ENCODE results near the gene FMN2.
A peak's percentile ranks its signal among the peaks of the same experiment; 100 is the strongest.

FMN2 gene

DNA sequence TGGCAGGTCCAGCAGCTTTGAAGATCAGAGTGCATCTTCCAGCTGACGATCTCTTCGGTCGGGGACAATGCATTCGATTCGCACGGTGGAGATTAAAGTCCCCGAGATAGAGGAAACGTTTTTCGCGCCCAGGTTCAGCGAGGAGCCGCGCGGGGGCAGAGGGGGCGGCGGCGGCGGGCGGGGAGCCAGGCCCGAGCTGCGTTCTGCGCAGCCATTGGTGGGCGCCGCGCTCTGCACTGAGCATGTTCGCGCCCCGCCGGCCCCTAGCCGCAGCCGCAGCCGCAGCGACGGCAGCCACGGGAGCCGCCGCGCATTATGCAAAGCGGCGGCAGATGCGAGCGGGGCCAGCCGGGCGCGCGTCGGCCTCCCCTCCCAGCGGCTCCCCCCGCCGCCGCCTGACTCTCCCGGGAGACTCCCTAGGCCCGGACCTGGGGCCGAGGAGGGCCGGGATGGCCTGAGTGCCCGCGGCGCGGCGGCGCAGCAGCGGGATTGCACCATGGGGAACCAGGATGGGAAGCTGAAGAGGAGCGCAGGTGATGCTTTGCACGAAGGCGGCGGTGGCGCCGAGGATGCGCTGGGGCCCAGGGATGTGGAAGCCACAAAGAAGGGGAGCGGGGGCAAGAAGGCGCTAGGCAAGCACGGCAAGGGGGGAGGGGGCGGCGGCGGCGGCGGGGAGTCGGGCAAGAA lies at the start of gene FMN2:
Gene FMN2 (plus strand): TSS at position 270 of the 687 bp plus-strand sequence. CDS start 227 bp downstream, at position 497.
- no peak for DNase-seq
- H3K4me1 Mint-ChIP-seq (ENCODE audit: low read depth) = peaks cover 4% of the 10 kb centered on the region
- H3K9me3 Mint-ChIP-seq = no peaks in the 10 kb centered on the region
- H3K27ac Mint-ChIP-seq = no peak within 1 kb of the TSS
- H3K36me3 Mint-ChIP-seq (ENCODE audit: low read depth) = no peaks in the 10 kb centered on the region
- peaks cover 54% of the 10 kb centered on the region for H3K27me3 Mint-ChIP-seq
- H3K4me3 Mint-ChIP-seq = peak within 1 kb of the TSS; percentile 33

DNA sequence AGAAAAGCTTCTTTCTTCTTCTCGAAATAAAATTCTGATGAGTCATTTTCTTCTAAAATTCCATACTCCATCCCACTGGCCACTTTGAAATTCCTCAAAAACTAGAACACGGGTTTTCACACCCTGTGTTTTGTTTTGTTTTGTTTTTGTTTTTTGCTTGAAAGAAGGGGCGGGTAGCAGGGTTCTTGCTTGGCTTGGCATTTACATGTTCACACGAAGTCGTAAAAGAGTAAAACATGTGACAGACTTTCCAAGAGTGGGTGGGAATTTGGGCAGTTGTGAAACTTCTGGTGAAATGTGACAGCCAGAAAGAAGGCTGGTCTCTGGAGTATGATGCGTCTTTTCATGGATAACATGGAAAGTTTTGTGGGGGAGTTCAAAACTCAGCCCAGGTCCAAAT lies 47.1 kb upstream of the FMN2 start:
- H3K4me3 Mint-ChIP-seq = no peak overlapping the region
- no peaks in the 10 kb centered on the region for H3K4me1 Mint-ChIP-seq (ENCODE audit: low read depth)
- DNase-seq = no peak
- H3K27me3 Mint-ChIP-seq = no peaks in the 10 kb centered on the region
- no peaks in the 10 kb centered on the region for H3K36me3 Mint-ChIP-seq (ENCODE audit: low read depth)
- peaks cover 2% of the 10 kb centered on the region for H3K9me3 Mint-ChIP-seq
- H3K27ac Mint-ChIP-seq = no peak overlapping the region

DNA sequence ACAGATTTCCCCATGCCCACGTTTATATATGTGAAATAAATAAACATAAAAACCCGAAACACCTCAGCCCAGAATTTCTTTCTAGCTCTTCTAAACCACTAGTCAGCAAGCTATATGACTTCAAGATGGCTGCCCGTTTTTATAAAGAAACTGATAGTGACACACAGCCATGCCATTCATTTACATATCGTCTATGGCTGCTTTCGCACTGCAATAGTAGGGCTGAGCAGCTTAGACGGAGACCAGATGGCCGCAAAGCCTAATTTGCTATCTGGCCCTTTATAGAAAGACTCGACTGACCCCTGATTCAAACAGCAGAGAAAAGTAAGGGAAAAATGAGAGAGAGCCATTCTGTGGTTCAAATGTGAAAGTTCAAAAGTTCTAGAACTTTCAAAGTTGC lies 45.7 kb upstream of the FMN2 start:
- no peak for DNase-seq
- no peak overlapping the region for H3K4me3 Mint-ChIP-seq
- H3K27me3 Mint-ChIP-seq = no peaks in the 10 kb centered on the region
- no peaks in the 10 kb centered on the region for H3K4me1 Mint-ChIP-seq (ENCODE audit: low read depth)
- H3K27ac Mint-ChIP-seq = no peak overlapping the region
- no peaks in the 10 kb centered on the region for H3K36me3 Mint-ChIP-seq (ENCODE audit: low read depth)
- peaks cover 2% of the 10 kb centered on the region for H3K9me3 Mint-ChIP-seq

DNA sequence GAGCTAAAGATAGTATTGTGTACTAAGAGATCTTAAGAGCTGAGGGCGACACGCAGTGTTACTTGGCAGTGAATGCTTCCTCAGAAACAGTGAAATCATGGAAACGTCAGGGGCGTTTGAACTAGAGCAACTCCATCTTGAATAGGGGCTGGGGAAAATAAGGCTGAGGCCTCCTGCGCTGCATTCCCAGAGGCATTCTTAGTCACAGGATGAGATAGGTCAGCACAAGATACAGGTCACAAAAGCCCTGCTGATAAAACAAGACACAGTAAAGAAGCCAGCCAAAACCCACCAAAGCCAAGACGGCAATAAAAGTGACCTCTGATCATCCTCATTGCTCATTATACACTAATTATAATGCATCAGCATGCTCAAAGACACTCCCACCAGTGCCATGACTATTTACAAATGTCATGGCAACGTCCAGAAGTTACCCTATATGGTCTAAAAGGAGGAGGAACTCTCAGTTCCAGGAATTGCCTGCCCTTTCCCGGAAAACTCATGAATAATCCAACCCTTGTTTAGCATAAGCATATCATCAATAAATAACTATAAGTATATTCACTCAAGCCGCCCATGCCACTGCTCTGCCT lies 37.5 kb upstream of the FMN2 start:
- H3K9me3 Mint-ChIP-seq = no peaks in the 10 kb centered on the region
- no peaks in the 10 kb centered on the region for H3K27me3 Mint-ChIP-seq
- no peak overlapping the region for H3K27ac Mint-ChIP-seq
- no peak for DNase-seq
- no peaks in the 10 kb centered on the region for H3K36me3 Mint-ChIP-seq (ENCODE audit: low read depth)
- no peak overlapping the region for H3K4me3 Mint-ChIP-seq
- no peaks in the 10 kb centered on the region for H3K4me1 Mint-ChIP-seq (ENCODE audit: low read depth)

DNA sequence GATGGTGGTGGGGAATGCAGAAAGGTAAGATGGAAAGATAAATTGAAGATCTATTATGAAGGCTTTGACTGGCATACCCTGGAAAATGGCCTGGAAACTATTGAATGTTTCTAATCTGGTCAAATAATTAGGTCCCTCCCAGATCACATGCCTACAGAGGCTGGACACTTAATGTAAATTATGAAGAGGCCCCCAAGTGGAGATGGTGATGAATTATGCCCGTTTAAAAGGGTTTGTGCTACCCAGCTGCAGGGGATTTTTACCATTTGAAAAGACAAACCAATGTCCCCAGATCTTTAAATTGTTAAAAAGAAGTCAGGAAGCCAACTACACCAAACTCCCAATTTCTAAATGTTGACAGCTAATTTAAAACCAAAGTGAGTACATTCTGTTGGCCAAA lies 35.7 kb upstream of the FMN2 start:
- Mint-ChIP-seq H3K4me3 (no peak overlapping the region), H3K4me1 (ENCODE audit: low read depth) (no peaks in the 10 kb centered on the region), H3K9me3 (peaks cover 1% of the 10 kb centered on the region), H3K27me3 (no peaks in the 10 kb centered on the region), H3K27ac (no peak overlapping the region), H3K36me3 (ENCODE audit: low read depth) (no peaks in the 10 kb centered on the region)
- no peak for DNase-seq

DNA sequence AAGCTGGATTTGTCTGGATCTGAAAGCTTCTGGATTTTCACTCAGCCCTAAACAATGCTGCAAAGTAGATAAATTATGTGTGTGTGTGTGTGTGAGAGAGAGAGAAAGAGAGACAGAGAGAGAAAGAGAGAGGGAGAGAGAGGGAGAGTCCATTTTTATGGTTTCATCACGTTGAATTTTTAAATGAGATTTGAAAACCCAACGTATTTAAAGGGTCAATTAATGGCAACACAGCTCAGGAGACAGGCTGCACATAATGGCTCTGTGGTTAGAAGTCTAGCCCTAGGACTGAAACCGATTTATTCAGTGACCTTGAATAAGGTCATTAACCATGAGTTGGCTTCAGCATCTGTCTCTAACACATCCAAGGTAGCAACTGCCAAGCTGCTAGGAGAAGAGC lies 35.3 kb upstream of the FMN2 start:
- H3K4me1 Mint-ChIP-seq (ENCODE audit: low read depth) = no peaks in the 10 kb centered on the region
- no peaks in the 10 kb centered on the region for H3K36me3 Mint-ChIP-seq (ENCODE audit: low read depth)
- no peak overlapping the region for H3K4me3 Mint-ChIP-seq

DNA sequence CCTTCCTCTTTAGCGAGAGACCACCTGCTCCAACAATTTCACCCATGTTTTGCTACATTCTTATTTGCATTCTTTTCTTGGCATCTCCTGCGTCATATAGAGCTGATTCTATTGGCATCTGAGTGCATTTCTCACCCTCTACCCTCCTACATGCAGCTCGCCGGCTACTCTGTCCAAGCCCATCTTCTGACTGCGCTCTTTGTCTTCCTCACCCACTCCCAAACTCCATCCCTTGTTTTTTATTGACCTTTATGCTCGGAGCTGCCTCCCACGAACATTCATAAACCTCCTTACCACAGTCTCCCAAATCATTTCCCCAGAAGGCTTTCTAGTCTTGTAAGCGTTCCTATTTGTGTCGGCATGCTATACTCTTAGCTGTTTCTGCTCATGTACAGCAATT lies 33.6 kb upstream of the FMN2 start:
- H3K4me3 Mint-ChIP-seq = no peak overlapping the region
- H3K27me3 Mint-ChIP-seq = no peaks in the 10 kb centered on the region
- H3K4me1 Mint-ChIP-seq (ENCODE audit: low read depth) = no peaks in the 10 kb centered on the region
- no peaks in the 10 kb centered on the region for H3K36me3 Mint-ChIP-seq (ENCODE audit: low read depth)
- H3K27ac Mint-ChIP-seq = no peak overlapping the region
- DNase-seq = no peak
- H3K9me3 Mint-ChIP-seq = peaks cover 6% of the 10 kb centered on the region

More for the DNA sequence above, 35.3 kb upstream of the FMN2 start:
- Mint-ChIP-seq H3K27me3 (no peaks in the 10 kb centered on the region), H3K27ac (no peak overlapping the region), H3K9me3 (peaks cover 5% of the 10 kb centered on the region)
- DNase-seq = no peak

DNA sequence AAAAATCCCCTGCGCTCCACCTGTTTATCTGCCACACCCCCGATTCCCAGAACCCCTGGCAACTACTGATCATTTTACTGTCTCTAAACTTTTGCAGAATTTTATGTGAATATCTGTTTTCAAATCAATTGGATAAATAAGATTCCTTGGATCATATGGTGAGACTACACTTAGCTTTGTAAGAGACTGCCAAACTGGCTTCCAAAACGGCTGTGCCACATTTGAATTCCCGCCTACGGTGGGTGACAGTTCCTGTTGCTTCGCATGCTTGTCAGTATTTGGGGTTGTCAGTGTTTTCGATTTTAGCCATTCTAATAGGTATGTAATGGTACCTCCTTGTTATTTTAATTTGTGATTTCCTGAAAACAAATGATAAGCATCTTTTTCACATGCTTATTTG lies 22.7 kb upstream of the FMN2 start:
- H3K9me3 Mint-ChIP-seq = no peaks in the 10 kb centered on the region
- H3K36me3 Mint-ChIP-seq (ENCODE audit: low read depth) = no peaks in the 10 kb centered on the region
- DNase-seq = no peak
- H3K27me3 Mint-ChIP-seq = no peaks in the 10 kb centered on the region
- no peak overlapping the region for H3K4me3 Mint-ChIP-seq
- no peaks in the 10 kb centered on the region for H3K4me1 Mint-ChIP-seq (ENCODE audit: low read depth)
- H3K27ac Mint-ChIP-seq = no peak overlapping the region

DNA sequence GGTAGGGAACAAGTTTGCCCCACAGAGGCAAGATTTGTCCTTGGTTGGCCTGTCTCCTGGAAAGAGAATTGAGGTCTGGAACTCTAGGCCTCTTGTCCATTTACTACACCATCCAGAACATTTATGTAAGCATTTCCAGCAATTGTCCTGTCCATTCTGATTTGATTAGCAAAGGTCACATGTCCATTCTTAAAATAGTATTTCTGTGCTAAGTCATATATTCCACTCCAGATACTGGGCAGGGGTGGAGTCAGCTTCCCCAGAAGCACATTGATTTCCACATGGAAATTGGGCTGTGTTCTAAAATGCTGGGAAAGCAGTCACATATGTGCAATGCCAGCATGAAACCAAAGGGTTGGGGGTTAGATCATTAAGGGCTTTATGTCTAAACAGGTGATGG lies 21.5 kb upstream of the FMN2 start:
- Mint-ChIP-seq H3K9me3 (no peaks in the 10 kb centered on the region), H3K27me3 (no peaks in the 10 kb centered on the region), H3K4me1 (ENCODE audit: low read depth) (no peaks in the 10 kb centered on the region), H3K27ac (no peak overlapping the region), H3K4me3 (no peak overlapping the region), H3K36me3 (ENCODE audit: low read depth) (no peaks in the 10 kb centered on the region)
- no peak for DNase-seq

DNA sequence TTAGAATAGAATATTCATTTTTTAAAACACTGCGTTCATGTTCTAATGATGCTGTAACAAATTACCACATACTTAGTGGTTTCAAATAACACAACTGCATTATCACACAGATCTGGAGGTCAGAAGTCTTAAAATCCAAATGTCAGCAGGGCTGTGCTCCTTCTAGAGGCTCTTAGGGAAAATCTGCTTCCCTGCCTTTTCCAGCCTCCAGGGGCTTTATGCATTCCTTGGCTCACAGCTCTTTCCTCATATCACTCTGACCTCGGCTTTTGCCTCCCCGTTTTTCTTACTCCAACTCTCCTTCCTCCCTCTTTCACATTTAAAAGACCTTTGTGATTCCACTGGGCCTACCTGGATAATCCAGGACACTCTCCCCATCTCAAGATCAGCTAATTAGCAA lies 18.6 kb upstream of the FMN2 start:
- Mint-ChIP-seq H3K4me3 (no peak overlapping the region), H3K9me3 (no peaks in the 10 kb centered on the region), H3K4me1 (ENCODE audit: low read depth) (no peaks in the 10 kb centered on the region), H3K27me3 (no peaks in the 10 kb centered on the region), H3K27ac (no peak overlapping the region), H3K36me3 (ENCODE audit: low read depth) (no peaks in the 10 kb centered on the region)
- DNase-seq = no peak

DNA sequence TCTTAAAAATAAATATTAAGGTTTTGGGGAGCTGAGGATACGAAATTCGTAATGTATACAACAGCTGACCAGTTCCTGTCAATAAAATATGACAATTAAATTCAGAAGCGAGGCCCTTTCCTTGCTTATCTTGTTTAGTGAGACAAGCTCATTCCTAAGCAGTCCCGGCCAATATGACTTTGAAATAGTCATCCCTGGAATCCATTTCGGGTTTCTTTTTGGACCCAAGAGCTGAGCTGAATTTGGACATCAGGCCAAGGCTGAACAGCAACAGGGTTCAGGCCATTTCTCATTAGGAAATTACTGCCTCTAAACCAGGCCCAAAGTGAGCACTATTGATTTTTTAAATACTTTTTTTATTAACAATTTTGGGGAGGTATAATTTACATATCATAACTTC lies 17.3 kb upstream of the FMN2 start:
- no peak overlapping the region for H3K4me3 Mint-ChIP-seq

DNA sequence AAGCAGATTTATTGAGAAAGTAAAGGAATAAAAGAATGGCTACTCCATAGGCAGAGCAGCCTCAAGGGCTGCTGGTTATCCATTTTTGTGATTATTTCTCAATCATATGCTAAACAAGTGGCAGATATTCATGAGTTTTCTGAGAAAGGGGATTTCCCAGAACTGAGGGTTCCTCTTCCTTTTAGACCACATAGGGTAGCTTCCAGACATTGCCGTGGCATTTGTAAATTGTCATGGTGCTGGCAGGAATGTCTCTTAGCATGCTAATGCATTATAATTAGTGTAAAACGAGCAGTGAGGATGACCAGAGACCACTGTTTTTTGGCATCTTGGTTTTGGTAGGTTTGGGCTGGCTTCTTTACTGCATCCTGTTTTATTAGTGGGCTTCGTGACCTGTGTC lies 16.8 kb upstream of the FMN2 start:
- no peak overlapping the region for H3K27ac Mint-ChIP-seq
- no peaks in the 10 kb centered on the region for H3K4me1 Mint-ChIP-seq (ENCODE audit: low read depth)
- DNase-seq = no peak
- no peaks in the 10 kb centered on the region for H3K36me3 Mint-ChIP-seq (ENCODE audit: low read depth)
- H3K4me3 Mint-ChIP-seq = no peak overlapping the region
- no peaks in the 10 kb centered on the region for H3K27me3 Mint-ChIP-seq
- no peaks in the 10 kb centered on the region for H3K9me3 Mint-ChIP-seq

More for the DNA sequence above, 17.3 kb upstream of the FMN2 start:
- Mint-ChIP-seq H3K27me3 (no peaks in the 10 kb centered on the region), H3K36me3 (ENCODE audit: low read depth) (no peaks in the 10 kb centered on the region), H3K27ac (no peak overlapping the region), H3K4me1 (ENCODE audit: low read depth) (no peaks in the 10 kb centered on the region), H3K9me3 (no peaks in the 10 kb centered on the region)
- DNase-seq = no peak

DNA sequence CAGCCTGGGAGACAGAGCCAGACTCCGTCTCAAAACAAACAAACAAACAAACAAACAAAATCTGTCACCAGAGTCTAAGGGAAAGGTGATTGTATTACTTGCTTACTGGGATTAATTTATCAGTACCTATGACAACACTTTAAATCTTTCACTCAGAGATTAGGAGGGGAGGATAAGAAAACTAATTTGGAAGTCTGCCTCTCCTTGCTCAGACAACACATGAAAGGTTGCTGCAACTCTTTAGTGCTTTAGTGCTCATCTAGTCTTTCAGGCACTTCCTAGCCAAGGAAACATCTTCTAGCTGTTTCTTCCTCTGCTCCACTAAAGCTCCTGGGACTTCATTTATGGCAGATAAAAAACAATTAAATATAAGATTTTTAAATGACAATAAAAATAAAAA lies 7.3 kb upstream of the FMN2 start:
- Mint-ChIP-seq H3K27ac (no peak overlapping the region), H3K27me3 (peaks cover 21% of the 10 kb centered on the region), H3K4me3 (no peak overlapping the region), H3K36me3 (ENCODE audit: low read depth) (no peaks in the 10 kb centered on the region), H3K9me3 (peaks cover 2% of the 10 kb centered on the region), H3K4me1 (ENCODE audit: low read depth) (no peaks in the 10 kb centered on the region)
- no peak for DNase-seq

DNA sequence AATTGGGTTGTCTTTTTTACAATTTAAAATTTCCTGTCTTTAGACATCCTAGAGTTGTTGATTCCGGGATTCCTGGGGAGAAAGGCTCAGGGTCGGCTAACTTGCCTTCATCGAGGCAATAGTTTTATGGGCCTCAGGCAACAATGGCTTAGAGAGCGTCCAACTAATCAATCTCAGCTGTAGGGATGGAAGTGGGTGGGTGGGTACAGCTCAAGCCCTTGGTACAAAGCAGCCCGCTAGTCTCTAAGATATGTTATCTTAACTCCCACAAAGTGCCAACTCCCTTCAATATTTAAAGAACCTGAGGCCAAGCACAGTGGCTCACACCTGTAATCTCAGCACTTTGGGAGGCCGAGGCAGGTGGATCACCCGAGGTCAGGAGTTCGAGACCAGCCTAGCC lies 6.9 kb upstream of the FMN2 start:
- Mint-ChIP-seq H3K4me3 (no peak overlapping the region), H3K27me3 (peaks cover 23% of the 10 kb centered on the region), H3K36me3 (ENCODE audit: low read depth) (no peaks in the 10 kb centered on the region), H3K9me3 (peaks cover 2% of the 10 kb centered on the region), H3K27ac (no peak overlapping the region), H3K4me1 (ENCODE audit: low read depth) (no peaks in the 10 kb centered on the region)
- DNase-seq = no peak

DNA sequence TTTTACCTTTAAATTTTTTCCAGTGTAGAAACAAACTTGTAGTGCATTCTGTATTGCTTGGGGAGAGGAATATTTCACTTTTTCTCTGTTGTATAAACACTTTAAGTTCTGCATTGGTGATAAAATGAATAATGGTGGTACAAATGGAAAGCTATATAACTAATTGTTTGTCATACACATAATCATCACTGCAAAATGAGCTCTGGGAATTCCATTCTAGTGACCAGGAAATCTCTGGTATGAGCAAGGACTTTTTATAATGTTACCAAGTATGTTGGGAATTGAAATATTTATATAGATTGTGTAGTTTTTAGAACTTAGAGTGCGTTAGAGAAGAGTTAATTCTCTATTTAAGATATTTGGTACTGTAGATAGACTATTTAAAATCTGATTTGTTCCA lies 5.0 kb upstream of the FMN2 start:
- no peak for DNase-seq
- Mint-ChIP-seq H3K27ac (no peak overlapping the region), H3K36me3 (ENCODE audit: low read depth) (no peaks in the 10 kb centered on the region), H3K27me3 (peaks cover 38% of the 10 kb centered on the region), H3K4me1 (ENCODE audit: low read depth) (peaks cover 4% of the 10 kb centered on the region), H3K9me3 (no peaks in the 10 kb centered on the region), H3K4me3 (no peak overlapping the region)

DNA sequence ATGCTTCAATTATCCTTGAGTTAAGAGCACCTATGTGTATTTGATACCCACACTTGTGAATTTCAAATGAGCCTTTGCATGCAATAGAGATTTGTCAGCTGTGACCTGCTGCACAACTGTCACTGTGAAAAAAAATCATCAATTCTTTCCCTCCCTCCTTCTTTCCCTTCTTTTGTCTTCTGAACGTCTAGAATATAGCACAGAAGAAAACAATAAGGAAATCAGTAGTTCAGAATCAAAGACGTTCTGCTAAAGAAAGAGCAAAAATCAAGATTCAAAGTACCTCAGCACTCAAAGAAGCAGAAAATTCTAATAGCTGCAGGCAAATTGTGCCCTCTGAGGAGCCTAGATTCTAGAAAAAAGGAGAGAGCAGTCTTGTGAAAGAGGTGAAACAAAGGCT lies 1.7 kb upstream of the FMN2 start:
- no peaks in the 10 kb centered on the region for H3K9me3 Mint-ChIP-seq
- DNase-seq = no peak
- no peak overlapping the region for H3K4me3 Mint-ChIP-seq
- H3K36me3 Mint-ChIP-seq (ENCODE audit: low read depth) = no peaks in the 10 kb centered on the region
- H3K4me1 Mint-ChIP-seq (ENCODE audit: low read depth) = peaks cover 4% of the 10 kb centered on the region
- no peak overlapping the region for H3K27ac Mint-ChIP-seq
- H3K27me3 Mint-ChIP-seq = peaks cover 53% of the 10 kb centered on the region
